Testis (tissue), 2 donors: ENCODE measurements around the gene CCNJ.

ENCODE experiments used
- CTCF ChIP-seq, 3 experiments: fragments of 450-650 bp in 2 of 3; fragments of 200-600 bp in 1 of 3; sonication (generic) in 1 of 3; IDR thresholded peaks; one replicate each; pipeline ENCODE4 v1.5.1; 2016 to 2019; ENCODE audit warnings: antibody characterized with exemption in 3 of 3, mild to moderate bottlenecking in 2 of 3, moderate library complexity in 1 of 3
- POLR2A ChIP-seq: fragments of 450-650 bp; IDR thresholded peaks from one replicate; pipeline ENCODE4 v1.6.1; 2017; ENCODE audit warnings: antibody characterized with exemption, mild to moderate bottlenecking, moderate library complexity

DNA sequence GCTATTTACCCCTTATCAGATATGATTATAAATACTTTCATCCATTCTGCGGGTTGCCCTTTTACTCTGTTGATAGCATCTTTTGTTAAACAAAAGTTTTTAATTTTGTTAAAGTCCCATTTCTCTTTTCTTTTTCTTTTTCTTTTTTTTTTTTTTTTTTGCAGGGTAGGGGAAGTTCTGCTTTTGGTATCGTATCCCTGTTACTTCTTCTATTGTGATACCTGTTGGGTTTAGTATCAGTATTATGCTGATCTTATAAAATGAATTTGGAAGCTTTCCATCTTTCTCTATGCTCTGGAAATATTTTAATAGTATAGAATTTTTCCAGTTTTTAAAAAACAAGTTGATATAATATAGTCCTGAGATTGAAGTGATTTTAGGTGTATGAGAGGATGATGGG is 6.0 kb downstream of the CCNJ start:
- no peak for TF ChIP-seq CTCF (IDR thresholded peaks at IDR 0.05)
- no peak for TF ChIP-seq POLR2A
